SJCRH30 (cell line): ENCODE data around the gene PNPLA7. TPM values are rescaled to one million over a fixed set of nuclear protein-coding genes. Genes with fewer than 3 reads are reported as not detected.
"Not testable (repeated sequence)": the region's sequence is repeated elsewhere in the genome, so short reads cannot be mapped to it uniquely, and the experiment has no call there.

ENCODE experiments used
- DNase-seq, 2 experiments: peaks; one replicate each; pipeline ENCODE4 v3.0.0-alpha.2; 2015 to 2020
- H3K27ac ChIP-seq: fragments of 250-450 bp; sonication (Bioruptor Pico); 2 replicates; pipeline ENCODE4 v1.5.1; 2020; ENCODE audit warnings: mild to moderate bottlenecking, moderate library complexity
- H3K27me3 ChIP-seq: fragments of 250-450 bp; sonication (Bioruptor Pico); 2 replicates; pipeline ENCODE4 v1.5.1; 2020; ENCODE audit warnings: mild to moderate bottlenecking, moderate library complexity
- H3K36me3 ChIP-seq: fragments of 250-450 bp; sonication (Bioruptor Pico); 2 replicates; pipeline ENCODE4 v1.5.1; 2020; ENCODE audit warnings: mild to moderate bottlenecking, moderate library complexity
- H3K4me1 ChIP-seq: fragments of 250-450 bp; sonication (Bioruptor Pico); 2 replicates; pipeline ENCODE4 v1.5.1; 2020; ENCODE audit warnings: mild to moderate bottlenecking, moderate library complexity
- H3K4me3 ChIP-seq: fragments of 250-450 bp; sonication (Bioruptor Pico); 2 replicates; pipeline ENCODE4 v1.5.1; 2020; ENCODE audit warnings: mild to moderate bottlenecking, moderate library complexity
- H3K9me3 ChIP-seq: fragments of 250-450 bp; sonication (Bioruptor Pico); replicated peaks from 2 replicates; pipeline ENCODE4 v1.5.1; 2020; ENCODE audit warnings: mild to moderate bottlenecking, moderate library complexity
- total RNA-seq: library from RNA; depleted of rRNA; stranded (reverse); fragments of >200 nt; shearing (Covaris generic); gene quantifications from 2 replicates; pipeline ENCODE4 v1.2.3, GENCODE V29; 2014

Gene PNPLA7
- total RNA-seq, 1 experiment from 2014 or later = 0.14 TPM

GRCh38 chr9:137558127-137558526, 7.9 kb upstream of the PNPLA7 start:
- H3K36me3 ChIP-seq = peaks cover 51% of the 10 kb centered on the region
- H3K9me3 ChIP-seq = no peaks in the 10 kb centered on the region
- H3K27ac ChIP-seq = no peak overlapping the region
- no peaks in the 10 kb centered on the region for H3K4me1 ChIP-seq
- H3K27me3 ChIP-seq = no peaks in the 10 kb centered on the region
- DNase-seq = no peak
- H3K4me3 ChIP-seq = no peak overlapping the region

GRCh38 chr9:137556069-137556838, 6.1 kb upstream of the PNPLA7 start:
- no peaks in the 10 kb centered on the region for H3K9me3 ChIP-seq
- peaks cover 46% of the 10 kb centered on the region for H3K36me3 ChIP-seq
- DNase-seq = no peak
- H3K27me3 ChIP-seq = no peaks in the 10 kb centered on the region
- no peak overlapping the region for H3K27ac ChIP-seq
- no peak overlapping the region for H3K4me3 ChIP-seq
- H3K4me1 ChIP-seq = no peaks in the 10 kb centered on the region

- no peaks in the 10 kb centered on the region for H3K27me3 ChIP-seq
- no peak overlapping the region for H3K27ac ChIP-seq
- no peaks in the 10 kb centered on the region for H3K9me3 ChIP-seq
- no peak overlapping the region for H3K4me3 ChIP-seq
- peaks cover under 1% of the 10 kb centered on the region; the same call in 1 of the 2 replicates for H3K4me1 ChIP-seq
- H3K36me3 ChIP-seq = peaks cover 41% of the 10 kb centered on the region
- no peak for DNase-seq
Observed at GRCh38 chr9:137555179-137555578, 5.0 kb upstream of the PNPLA7 start.

GRCh38 chr9:137554349-137554748, 4.1 kb upstream of the PNPLA7 start:
- no peaks in the 10 kb centered on the region for H3K9me3 ChIP-seq
- H3K4me3 ChIP-seq = no peak overlapping the region
- DNase-seq = no peak
- H3K27me3 ChIP-seq = no peaks in the 10 kb centered on the region
- H3K27ac ChIP-seq = no peak overlapping the region
- H3K4me1 ChIP-seq = peaks cover 6% of the 10 kb centered on the region; the same call in 1 of the 2 replicates
- peaks cover 33% of the 10 kb centered on the region for H3K36me3 ChIP-seq

GRCh38 chr9:137553654-137554053, 3.5 kb upstream of the PNPLA7 start:
- not testable (repeated sequence) for H3K4me3 ChIP-seq, DNase-seq, H3K27me3 ChIP-seq, H3K27ac ChIP-seq, H3K9me3 ChIP-seq, H3K4me1 ChIP-seq
- H3K36me3 ChIP-seq = peaks cover 28% of the 10 kb centered on the region

- Histone ChIP-seq H3K9me3 (no peaks in the 10 kb centered on the region), H3K36me3 (peaks cover 18% of the 10 kb centered on the region), H3K4me1 (peaks cover 6% of the 10 kb centered on the region; the same call in 1 of the 2 replicates), H3K27me3 (no peaks in the 10 kb centered on the region), H3K27ac (no peak overlapping the region), H3K4me3 (peak overlapping the region; percentile 64)
- no peak for DNase-seq
Observed at GRCh38 chr9:137552022-137552768, 2.0 kb upstream of the PNPLA7 start.

GRCh38 chr9:137551264-137552021, 1.2 kb upstream of the PNPLA7 start, which contains the start of gene MRPL41:
TSS of gene MRPL41 (plus strand) at chr9:137551879. CDS start at chr9:137552082, 203 bp downstream.
- Histone ChIP-seq H3K9me3 (no peaks in the 10 kb centered on the region), H3K36me3 (peaks cover 18% of the 10 kb centered on the region), H3K27ac (no peak within 1 kb of the TSS), H3K27me3 (no peaks in the 10 kb centered on the region), H3K4me3 (peak within 1 kb of the TSS; percentile 64), H3K4me1 (peaks cover 6% of the 10 kb centered on the region; the same call in 1 of the 2 replicates)
- peak; percentile 79 to 81 for DNase-seq

- not testable (repeated sequence) for H3K27ac ChIP-seq, H3K27me3 ChIP-seq, H3K4me1 ChIP-seq, DNase-seq, H3K9me3 ChIP-seq
- Histone ChIP-seq H3K36me3 (peaks cover 18% of the 10 kb centered on the region), H3K4me3 (peak overlapping the region; percentile 63)
Observed at GRCh38 chr9:137550958-137551263, 709 bp upstream of the PNPLA7 start.

- no peak overlapping the region for H3K4me3 ChIP-seq
- H3K27me3 ChIP-seq = no peaks in the 10 kb centered on the region
- H3K36me3 ChIP-seq = peaks cover under 1% of the 10 kb centered on the region; the same call in 1 of the 2 replicates
- DNase-seq = no peak
- H3K27ac ChIP-seq = no peak overlapping the region
- no peaks in the 10 kb centered on the region; the same call in 1 of the 2 replicates for H3K9me3 ChIP-seq
- H3K4me1 ChIP-seq = peaks cover 6% of the 10 kb centered on the region; the same call in 1 of the 2 replicates
Observed at GRCh38 chr9:137547687-137548543, 2.3 kb downstream of the PNPLA7 start.

- no peaks in the 10 kb centered on the region for H3K27me3 ChIP-seq
- H3K9me3 ChIP-seq = no peaks in the 10 kb centered on the region; the same call in 1 of the 2 replicates
- H3K4me1 ChIP-seq = peaks cover 5% of the 10 kb centered on the region; the same call in 1 of the 2 replicates
- no peaks in the 10 kb centered on the region for H3K36me3 ChIP-seq
- H3K27ac ChIP-seq = no peak overlapping the region; the same call in 1 of the 2 replicates
- H3K4me3 ChIP-seq = no peak overlapping the region
- DNase-seq = peak in 1 of 2 experiments; percentile 56
Observed at GRCh38 chr9:137545123-137545522, 5.1 kb downstream of the PNPLA7 start.

GRCh38 chr9:137544176-137544760, 5.9 kb downstream of the PNPLA7 start:
- Histone ChIP-seq H3K4me3 (no peak overlapping the region), H3K9me3 (no peaks in the 10 kb centered on the region; the same call in 1 of the 2 replicates), H3K36me3 (no peaks in the 10 kb centered on the region), H3K27ac (no peak overlapping the region), H3K4me1 (no peaks in the 10 kb centered on the region), H3K27me3 (no peaks in the 10 kb centered on the region)
- DNase-seq = no peak

GRCh38 chr9:137543237-137543963, 6.8 kb downstream of the PNPLA7 start:
- Histone ChIP-seq H3K27ac (no peak overlapping the region), H3K4me3 (no peak overlapping the region), H3K36me3 (no peaks in the 10 kb centered on the region), H3K9me3 (no peaks in the 10 kb centered on the region; the same call in 1 of the 2 replicates), H3K4me1 (no peaks in the 10 kb centered on the region), H3K27me3 (no peaks in the 10 kb centered on the region)
- no peak for DNase-seq

- Histone ChIP-seq H3K4me1 (no peaks in the 10 kb centered on the region), H3K9me3 (no peaks in the 10 kb centered on the region; the same call in 1 of the 2 replicates), H3K36me3 (no peaks in the 10 kb centered on the region), H3K4me3 (no peak overlapping the region), H3K27ac (no peak overlapping the region), H3K27me3 (no peaks in the 10 kb centered on the region)
- DNase-seq = no peak
Observed at GRCh38 chr9:137542486-137542885, 7.7 kb downstream of the PNPLA7 start.
